ENCODE measurements around the gene HRC. TPM values are rescaled to one million over a fixed set of nuclear protein-coding genes. Genes with fewer than 3 reads are reported as not detected.
"Not testable (repeated sequence)": the region's sequence is repeated elsewhere in the genome, so short reads cannot be mapped to it uniquely, and the experiment has no call there.

HRC gene
- total and polyA plus RNA-seq, 8 donors = 0.44 to 8.1 (median 0.83) TPM; not detected in 3

GRCh38 chr19:49149652-49150105 lies 5.5 kb downstream of the HRC start:
- H3K27me3 ChIP-seq = peaks cover 0 to 33% (median 0%) of the 10 kb centered on the region in 3 donors
- peak; percentile 58 to 94 for DNase-seq
- H3K4me3 ChIP-seq = peak overlapping the region; percentile 66 to 82 (median 70)
- peaks cover 35 to 62% (median 52%) of the 10 kb centered on the region in 4 donors for H3K4me1 ChIP-seq
- peak overlapping the region; percentile 72 to 92 (median 85) for H3K27ac ChIP-seq
- intact Hi-C loops (cut with DNase I; ENCODE audit: low total_unique reads) = loop anchor here (10.0 kb wide), 1 partner anchor 55 kb away; no protein-coding TSS in a partner anchor
- no peaks in the 10 kb centered on the region for H3K36me3 ChIP-seq
- WGBS, 5 donors = 0 to 5% (median 1%) methylated on average over 18 to 23 of the region's 23 CpGs
- TF ChIP-seq, protein P1, sequence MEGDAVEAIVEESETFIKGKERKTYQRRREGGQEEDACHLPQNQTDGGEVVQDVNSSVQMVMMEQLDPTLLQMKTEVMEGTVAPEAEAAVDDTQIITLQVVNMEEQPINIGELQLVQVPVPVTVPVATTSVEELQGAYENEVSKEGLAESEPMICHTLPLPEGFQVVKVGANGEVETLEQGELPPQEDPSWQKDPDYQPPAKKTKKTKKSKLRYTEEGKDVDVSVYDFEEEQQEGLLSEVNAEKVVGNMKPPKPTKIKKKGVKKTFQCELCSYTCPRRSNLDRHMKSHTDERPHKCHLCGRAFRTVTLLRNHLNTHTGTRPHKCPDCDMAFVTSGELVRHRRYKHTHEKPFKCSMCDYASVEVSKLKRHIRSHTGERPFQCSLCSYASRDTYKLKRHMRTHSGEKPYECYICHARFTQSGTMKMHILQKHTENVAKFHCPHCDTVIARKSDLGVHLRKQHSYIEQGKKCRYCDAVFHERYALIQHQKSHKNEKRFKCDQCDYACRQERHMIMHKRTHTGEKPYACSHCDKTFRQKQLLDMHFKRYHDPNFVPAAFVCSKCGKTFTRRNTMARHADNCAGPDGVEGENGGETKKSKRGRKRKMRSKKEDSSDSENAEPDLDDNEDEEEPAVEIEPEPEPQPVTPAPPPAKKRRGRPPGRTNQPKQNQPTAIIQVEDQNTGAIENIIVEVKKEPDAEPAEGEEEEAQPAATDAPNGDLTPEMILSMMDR (IDR thresholded peaks at IDR 0.05) = no peak
- TF ChIP-seq POLR2A (IDR thresholded peaks at IDR 0.05) (no peak), POLR2AphosphoS5 (IDR thresholded peaks at IDR 0.05) (no peak), EP300 (IDR thresholded peaks at IDR 0.05) (no peak)
- no peaks in the 10 kb centered on the region for H3K9me3 ChIP-seq

DNA sequence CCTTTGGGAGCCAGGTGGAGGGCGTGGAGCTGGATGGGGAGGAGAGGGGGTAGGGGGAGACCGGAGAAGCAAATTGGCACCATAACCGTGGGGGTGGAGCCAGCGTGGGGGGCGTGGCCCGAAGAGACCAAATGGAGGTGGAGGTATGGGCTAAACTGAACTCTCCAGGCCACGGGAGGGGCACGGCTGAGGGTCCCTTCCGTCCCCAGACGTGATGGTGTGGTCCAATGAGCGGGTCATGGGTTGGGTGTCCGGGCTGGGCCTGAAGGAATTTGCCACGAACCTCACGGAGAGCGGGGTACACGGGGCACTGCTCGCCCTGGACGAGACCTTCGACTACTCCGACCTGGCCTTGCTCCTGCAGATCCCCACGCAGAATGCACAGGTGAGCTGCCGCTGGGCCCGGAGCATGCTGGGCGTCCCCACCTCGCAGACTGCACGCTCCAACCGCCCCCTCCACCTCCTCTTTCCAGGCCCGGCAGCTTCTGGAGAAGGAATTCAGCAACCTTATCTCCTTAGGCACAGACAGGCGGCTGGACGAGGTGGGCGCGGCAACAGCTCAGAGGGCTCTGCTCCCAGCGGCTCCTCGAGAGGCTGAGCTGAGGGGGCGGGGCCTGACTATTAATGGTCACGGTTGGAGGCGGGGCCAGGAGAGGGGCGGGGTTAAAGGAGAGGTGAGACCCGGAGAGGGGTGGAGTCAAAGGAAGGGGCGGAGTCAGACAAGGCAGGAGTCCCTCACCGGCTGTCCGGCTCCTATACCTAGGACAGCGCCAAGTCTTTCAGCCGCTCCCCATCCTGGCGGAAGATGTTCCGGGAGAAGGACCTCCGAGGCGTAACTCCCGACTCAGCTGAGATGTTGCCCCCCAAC lies 6.2 kb downstream of the HRC start:
- Histone ChIP-seq H3K4me3 (peak overlapping the region; percentile 66 to 82 (median 70)), H3K9me3 (no peaks in the 10 kb centered on the region), H3K27me3 (peaks cover 0 to 33% (median 0%) of the 10 kb centered on the region in 3 donors), H3K27ac (peak overlapping the region; percentile 72 to 92 (median 85)), H3K4me1 (peaks cover 35 to 62% (median 52%) of the 10 kb centered on the region in 4 donors), H3K36me3 (no peaks in the 10 kb centered on the region)
- peak; percentile 98 to 100 for DNase-seq
- intact Hi-C loops (cut with DNase I; ENCODE audit: low total_unique reads) = no loop called here
- WGBS, 5 donors = 1 to 4% (median 3%) methylated on average over 29 to 49 of the region's 49 CpGs
- TF ChIP-seq POLR2A (IDR thresholded peaks at IDR 0.05) = no peak
- TF ChIP-seq POLR2AphosphoS5 (IDR thresholded peaks at IDR 0.05) = peak in 2 of 3 donors; percentile 63 to 70

DNA sequence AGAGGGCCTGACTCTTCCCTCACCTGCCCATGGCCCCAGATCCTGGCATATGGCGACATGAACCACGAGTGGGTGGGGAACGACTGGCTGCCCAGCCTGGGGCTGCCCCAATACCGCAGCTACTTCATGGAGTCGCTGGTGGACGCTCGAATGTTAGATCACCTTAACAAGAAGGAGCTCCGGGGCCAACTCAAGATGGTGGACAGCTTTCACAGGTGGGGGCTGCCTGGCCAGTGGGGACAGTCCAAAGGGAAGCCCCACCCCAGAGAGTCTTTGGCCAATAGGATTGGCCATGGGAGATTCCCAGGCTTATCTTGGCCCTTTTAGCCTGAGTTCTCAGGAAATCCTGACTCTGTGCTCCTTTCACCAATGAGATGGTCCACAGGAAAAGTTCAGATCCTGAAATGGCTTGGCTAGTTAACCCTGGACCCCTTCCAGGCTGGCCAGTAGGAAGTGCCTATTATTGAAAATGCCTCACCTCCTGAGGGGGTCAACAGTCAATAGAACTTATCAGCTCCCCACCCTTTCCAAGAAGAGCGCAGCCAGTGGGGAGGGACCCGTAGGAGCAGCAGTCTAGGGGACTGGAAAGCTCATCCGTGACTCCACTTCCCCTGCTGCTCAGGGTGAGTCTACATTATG lies 7.0 kb downstream of the HRC start:
- peaks cover 0 to 33% (median 0%) of the 10 kb centered on the region in 3 donors for H3K27me3 ChIP-seq
- peaks cover 35 to 63% (median 55%) of the 10 kb centered on the region in 4 donors for H3K4me1 ChIP-seq
- H3K36me3 ChIP-seq = no peaks in the 10 kb centered on the region
- TF ChIP-seq, protein P1 (IDR thresholded peaks at IDR 0.05) = no peak
- no peak for TF ChIP-seq EP300 (IDR thresholded peaks at IDR 0.05)
- no peak for TF ChIP-seq POLR2AphosphoS5 (IDR thresholded peaks at IDR 0.05)
- no peak for TF ChIP-seq POLR2A (IDR thresholded peaks at IDR 0.05)
- no peaks in the 10 kb centered on the region for H3K9me3 ChIP-seq
- peak overlapping the region; percentile 66 to 82 (median 70) for H3K4me3 ChIP-seq
- WGBS, 5 donors = 58 to 71% (median 69%) methylated on average over 10 to 11 of the region's 11 CpGs
- DNase-seq = no peak
- intact Hi-C loops (cut with DNase I; ENCODE audit: low total_unique reads) = no loop called here
- H3K27ac ChIP-seq = peak overlapping the region in 4 of 5 donors; percentile 72 to 88 (median 85)

DNA sequence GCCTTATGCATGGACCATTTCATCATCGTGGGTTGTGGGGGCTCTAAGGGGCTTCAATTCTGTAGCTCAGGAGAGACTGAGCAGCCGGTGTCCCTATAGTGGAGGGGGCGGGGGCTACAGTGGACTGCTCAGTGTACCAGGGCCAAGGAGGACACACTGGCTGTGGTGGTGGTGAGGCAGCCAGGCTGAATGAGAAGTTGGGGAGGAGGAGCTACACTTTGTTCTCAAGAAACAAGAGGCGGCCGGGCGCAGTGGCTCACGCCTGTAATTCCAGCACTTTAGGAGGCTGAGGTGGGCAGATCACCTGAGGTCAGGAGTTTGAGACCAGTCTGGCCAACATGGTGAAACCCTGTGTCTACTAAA lies 8.8 kb downstream of the HRC start:
- H3K27me3 ChIP-seq = peaks cover 0 to 28% (median 0%) of the 10 kb centered on the region in 3 donors
- peak overlapping the region in 1 of 4 donors; percentile 32 for H3K4me3 ChIP-seq
- H3K9me3 ChIP-seq; DNase-seq; intact Hi-C loops (cut with DNase I; ENCODE audit: low total_unique reads); H3K36me3 ChIP-seq; H3K27ac ChIP-seq: not testable (repeated sequence)
- 22 to 29% (median 25%) methylated on average over 7 of the region's 7 CpGs for WGBS, 5 donors
- peaks cover 35 to 64% (median 55%) of the 10 kb centered on the region in 4 donors for H3K4me1 ChIP-seq

Measured in stomach (tissue), 9 donors.